Left ventricle myocardium inferior (tissue), 1 donor: ENCODE measurements around the gene SIGLEC5. TPM values are rescaled to one million over a fixed set of nuclear protein-coding genes. Genes with fewer than 3 reads are reported as not detected.
A peak's percentile ranks its signal among the peaks of the same experiment; 100 is the strongest.

Experiments
- DNase-seq: peaks from one replicate; pipeline ENCODE4 v3.0.0-alpha.2; 2020
- H3K27ac ChIP-seq: fragments of 200-600 bp; replicated peaks from 2 replicates; pipeline ENCODE4 v1.8.0; 2021
- H3K27me3 ChIP-seq: fragments of 200-600 bp; 2 replicates; pipeline ENCODE4 v1.8.0; 2021; ENCODE audit warnings: low read depth
- H3K36me3 ChIP-seq: fragments of 200-600 bp; 2 replicates; pipeline ENCODE4 v1.8.0; 2021
- H3K4me1 ChIP-seq: fragments of 200-600 bp; 2 replicates; pipeline ENCODE4 v1.8.0; 2021
- H3K4me3 ChIP-seq: fragments of 200-600 bp; 2 replicates; pipeline ENCODE4 v1.8.0; 2021; ENCODE audit warnings: mild to moderate bottlenecking, moderate library complexity
- H3K9me3 ChIP-seq: fragments of 200-600 bp; replicated peaks from 2 replicates; pipeline ENCODE4 v1.8.0; 2021
- CTCF ChIP-seq: fragments of 200-600 bp; IDR thresholded peaks from 2 replicates; pipeline ENCODE4 v1.8.0; 2021; ENCODE audit warnings: antibody characterized with exemption, mild to moderate bottlenecking, borderline replicate concordance
- intact Hi-C: fragments of 100-400 bp; cut with micrococcal nuclease; formaldehyde crosslinking; loops from one replicate; pipeline ENCODE4 v1.11.0; 2022
- total RNA-seq: library from RNA; stranded (reverse); fragmentation: NEBNext Ultra II Directional; extraction: Animal tissue kit (Norgen Biotek cat#: 25700); gene quantifications from one replicate; pipeline ENCODE4 v1.2.1, GENCODE V29; 2021
- donor health status: DM: no; HTN: yes; CAD: no; lungs with severe emphysema.

SIGLEC5 gene
- total RNA-seq, 1 donor from 2014 or later = not detected

GRCh38 chr19:51610576-51610975 lies 19.6 kb downstream of the SIGLEC5 start:
- Histone ChIP-seq H3K27me3 (peaks cover 71% of the 10 kb centered on the region), H3K27ac (no peak overlapping the region), H3K4me1 (no peaks in the 10 kb centered on the region), H3K36me3 (no peaks in the 10 kb centered on the region), H3K4me3 (no peak overlapping the region), H3K9me3 (no peaks in the 10 kb centered on the region)
- intact Hi-C loops = no loop called here
- TF ChIP-seq CTCF = no peak
- no peak for DNase-seq

- peaks cover 53% of the 10 kb centered on the region for H3K27me3 ChIP-seq
- no peak overlapping the region for H3K4me3 ChIP-seq
- no peaks in the 10 kb centered on the region for H3K4me1 ChIP-seq
- DNase-seq = peak; percentile 79
- intact Hi-C loops = no loop called here
- no peaks in the 10 kb centered on the region for H3K36me3 ChIP-seq
- peak; percentile 60 for TF ChIP-seq CTCF
- no peaks in the 10 kb centered on the region for H3K9me3 ChIP-seq
- H3K27ac ChIP-seq = no peak overlapping the region
These were observed 22.2 kb downstream of the SIGLEC5 start for GRCh38 chr19:51607920-51608562.

GRCh38 chr19:51607077-51607476 lies 23.1 kb downstream of the SIGLEC5 start:
- H3K27me3 ChIP-seq = peaks cover 53% of the 10 kb centered on the region
- H3K9me3 ChIP-seq = no peaks in the 10 kb centered on the region
- no peaks in the 10 kb centered on the region for H3K36me3 ChIP-seq
- intact Hi-C loops = no loop called here
- TF ChIP-seq CTCF = no peak
- DNase-seq = no peak
- no peak overlapping the region for H3K4me3 ChIP-seq
- no peaks in the 10 kb centered on the region for H3K4me1 ChIP-seq
- no peak overlapping the region for H3K27ac ChIP-seq

GRCh38 chr19:51602189-51602854 lies 27.9 kb downstream of the SIGLEC5 start:
- Histone ChIP-seq H3K4me1 (no peaks in the 10 kb centered on the region), H3K36me3 (no peaks in the 10 kb centered on the region), H3K4me3 (no peak overlapping the region), H3K27me3 (peaks cover 70% of the 10 kb centered on the region), H3K9me3 (no peaks in the 10 kb centered on the region), H3K27ac (no peak overlapping the region)
- DNase-seq = no peak
- no peak for TF ChIP-seq CTCF
- intact Hi-C loops = no loop called here

GRCh38 chr19:51600940-51601580 lies 29.1 kb downstream of the SIGLEC5 start:
- DNase-seq = no peak
- intact Hi-C loops = no loop called here
- Histone ChIP-seq H3K4me1 (no peaks in the 10 kb centered on the region), H3K4me3 (no peak overlapping the region), H3K27me3 (peaks cover 70% of the 10 kb centered on the region), H3K36me3 (no peaks in the 10 kb centered on the region), H3K9me3 (no peaks in the 10 kb centered on the region), H3K27ac (no peak overlapping the region)
- TF ChIP-seq CTCF = no peak
